Fibroblast of peridontal ligament (primary cell): Measurements from ENCODE around the gene FTCDNL1.
A peak's percentile ranks its signal among the peaks of the same experiment; 100 is the strongest.

Source experiments
- DNase-seq: peaks from one replicate; pipeline ENCODE4 v3.0.0-alpha.2; 2010; ENCODE audit errors: extremely low read depth

The FTCDNL1 gene

GRCh38 chr2:199850718-199851500 lies at the start of gene FTCDNL1:
Gene FTCDNL1 (minus strand): TSS chr2:199851192. CDS start chr2:199848962, 2,230 bp downstream.
- peak; percentile 61 for DNase-seq

DNA sequence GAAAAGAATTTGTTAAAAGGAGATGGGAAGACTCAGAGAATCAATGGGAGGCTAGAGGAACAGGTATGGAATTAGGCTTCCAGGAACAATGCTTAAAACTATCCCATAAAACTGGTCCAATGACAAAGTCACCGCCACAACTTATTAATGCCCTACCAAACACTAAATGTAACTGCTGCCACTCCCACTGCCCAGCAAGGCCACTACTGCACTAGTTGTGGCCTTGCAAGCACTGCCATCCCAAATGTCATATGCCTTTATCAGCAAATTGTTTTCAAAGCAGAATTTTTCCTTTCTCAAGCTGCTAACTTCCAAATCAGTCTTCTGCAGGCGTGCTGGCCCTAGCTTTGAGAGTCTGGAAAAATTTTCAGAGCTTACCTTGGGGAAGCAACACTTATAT lies 45.6 kb upstream of the FTCDNL1 start:
- no peak for DNase-seq

GRCh38 chr2:199895406-199895805 lies 44.4 kb upstream of the FTCDNL1 start:
- peak; percentile 71 for DNase-seq

DNA sequence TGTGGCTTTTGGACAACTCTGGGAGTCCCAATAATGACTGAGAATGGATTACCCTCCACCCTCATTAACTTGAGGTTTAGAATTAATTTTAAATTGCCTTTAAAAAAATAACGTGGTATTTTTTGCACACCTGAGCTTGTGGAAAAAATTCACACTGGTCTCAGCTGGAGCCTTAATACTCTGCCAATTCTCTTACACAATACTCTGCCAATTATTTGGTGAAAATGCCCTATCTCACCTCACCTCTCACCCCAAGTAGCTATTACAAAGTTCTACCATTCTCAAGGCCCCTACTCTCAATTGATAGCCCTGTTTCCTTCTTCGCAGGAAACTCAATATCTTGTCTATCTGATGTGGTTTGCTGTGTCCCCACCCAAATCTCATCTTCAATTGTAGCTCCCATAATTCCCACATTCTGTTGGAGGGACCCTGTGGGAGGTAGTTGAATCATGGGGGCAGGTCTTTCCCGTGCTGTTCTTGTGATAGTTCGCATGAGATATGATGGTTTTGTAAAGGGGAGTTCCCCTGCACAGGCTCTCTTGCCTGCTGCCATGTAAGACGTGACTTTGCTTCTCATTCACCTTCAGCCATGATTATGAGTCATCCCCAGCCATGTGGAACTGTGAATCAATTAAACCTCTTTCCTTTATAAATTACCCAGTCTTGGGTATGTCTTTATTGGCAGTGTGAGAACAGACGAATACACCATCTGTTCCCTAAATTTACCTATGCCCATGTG lies 32.7 kb upstream of the FTCDNL1 start:
- DNase-seq = no peak

DNA sequence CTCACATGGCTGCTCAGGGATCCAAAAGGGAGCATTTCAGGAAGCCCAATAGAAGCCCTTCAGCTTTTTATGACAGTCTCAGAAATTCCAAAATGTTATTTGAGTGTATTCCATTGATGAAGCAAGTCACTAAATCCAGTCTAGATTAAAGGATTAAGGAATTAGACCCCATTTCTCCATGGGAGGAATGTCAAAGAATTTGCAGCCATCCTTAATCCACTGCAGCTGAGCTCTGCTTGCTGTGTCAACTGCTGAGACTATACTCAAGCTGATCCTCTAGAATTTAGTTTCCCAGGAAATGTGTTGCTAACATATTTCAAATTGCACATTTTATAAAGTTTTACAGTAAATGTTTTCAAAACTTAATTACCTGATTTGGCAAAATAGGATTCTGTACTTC lies 31.7 kb upstream of the FTCDNL1 start:
- DNase-seq = no peak

DNA sequence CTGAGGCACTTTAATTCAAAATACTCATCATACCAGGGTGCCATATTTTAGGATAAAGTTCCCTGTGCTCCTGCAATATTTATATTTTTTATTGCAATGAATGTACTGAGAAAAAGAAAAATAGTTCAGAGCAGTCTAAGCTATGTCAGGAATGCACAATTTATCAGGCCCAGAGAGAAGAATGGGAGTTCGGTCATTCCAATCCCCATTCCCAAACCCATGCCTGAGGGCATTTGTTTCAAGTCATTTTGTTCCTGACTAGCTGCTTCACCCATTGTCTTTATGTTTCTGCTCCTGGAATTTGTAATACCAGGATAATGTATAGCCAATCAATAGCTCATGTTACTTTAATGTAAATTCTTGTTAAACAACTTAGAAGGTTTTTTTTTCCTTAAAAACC lies 24.4 kb upstream of the FTCDNL1 start:
- peak; percentile 55 for DNase-seq

GRCh38 chr2:199874209-199874608 lies 23.2 kb upstream of the FTCDNL1 start:
- DNase-seq = no peak

DNA sequence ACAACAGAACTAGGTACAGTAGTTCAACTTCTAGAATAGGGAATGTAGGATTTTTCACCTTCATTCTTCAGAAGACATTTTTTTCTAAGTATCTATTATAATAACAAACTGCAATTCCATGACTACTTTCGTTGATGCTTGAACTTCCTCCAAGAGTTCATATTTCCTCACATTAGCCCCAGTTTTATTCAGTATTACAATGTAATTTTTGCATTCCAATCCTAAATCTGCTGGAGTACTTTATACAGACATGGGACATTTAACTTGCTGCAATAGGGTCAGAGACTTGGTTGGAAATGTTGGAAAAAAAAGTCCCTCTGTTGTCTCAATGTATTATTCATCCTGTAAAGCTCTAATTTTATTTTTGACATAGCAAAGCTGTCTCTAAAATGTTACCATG lies 19.6 kb upstream of the FTCDNL1 start:
- peak; percentile 57 for DNase-seq

- DNase-seq = no peak
These were observed 18.7 kb upstream of the FTCDNL1 start for GRCh38 chr2:199869653-199870052.

DNA sequence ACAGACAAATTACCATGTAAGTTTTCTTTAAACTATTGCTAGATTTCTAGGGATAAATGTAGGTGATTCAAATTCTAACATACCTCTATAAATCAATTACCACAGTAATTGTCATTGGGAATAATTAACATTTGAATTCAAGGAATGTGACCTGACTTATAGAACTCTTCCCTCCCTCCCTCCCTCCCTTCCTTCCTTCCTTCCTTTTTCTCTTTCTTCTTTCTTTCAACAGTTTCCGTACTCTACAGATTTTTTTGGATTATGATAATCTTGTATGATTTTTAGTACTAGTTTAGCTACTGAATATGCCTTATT lies 18.2 kb upstream of the FTCDNL1 start:
- no peak for DNase-seq

DNA sequence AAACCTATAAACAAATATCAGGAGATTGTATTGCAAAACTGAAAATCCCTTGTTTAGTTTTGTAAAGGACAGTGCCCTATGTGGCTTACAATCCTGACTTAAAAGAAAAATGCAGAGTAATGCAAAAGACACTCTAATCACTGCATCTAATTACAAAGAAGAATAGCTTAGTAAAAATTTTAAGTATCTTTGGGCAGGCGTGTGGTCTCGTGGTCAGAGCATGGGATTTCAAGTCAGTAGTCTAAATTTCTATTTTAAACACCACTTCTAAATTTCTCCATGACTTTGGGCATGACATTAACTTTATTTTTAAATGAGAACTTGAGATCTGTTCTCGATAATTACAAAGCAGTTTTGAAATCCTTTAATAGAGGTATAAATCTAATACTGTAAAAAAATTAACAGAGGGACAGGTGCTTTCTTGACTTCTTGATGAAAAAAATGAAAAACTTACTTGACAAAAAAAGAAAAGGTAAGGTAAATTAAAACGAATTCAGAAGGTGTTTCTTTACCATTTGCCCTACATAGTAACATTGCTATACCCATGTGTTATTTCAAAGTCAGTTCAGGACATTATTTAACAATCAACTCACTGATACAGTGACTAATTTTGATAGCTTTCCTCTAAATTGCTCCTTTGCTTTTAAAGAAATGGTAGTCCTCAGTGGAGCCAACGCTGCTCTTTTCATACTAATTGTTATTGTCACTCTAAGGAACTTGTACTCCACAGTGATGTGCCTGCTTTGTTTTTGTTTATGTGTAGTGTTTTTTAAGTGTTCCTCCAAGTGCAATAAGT lies 17.6 kb upstream of the FTCDNL1 start:
- no peak for DNase-seq

DNA sequence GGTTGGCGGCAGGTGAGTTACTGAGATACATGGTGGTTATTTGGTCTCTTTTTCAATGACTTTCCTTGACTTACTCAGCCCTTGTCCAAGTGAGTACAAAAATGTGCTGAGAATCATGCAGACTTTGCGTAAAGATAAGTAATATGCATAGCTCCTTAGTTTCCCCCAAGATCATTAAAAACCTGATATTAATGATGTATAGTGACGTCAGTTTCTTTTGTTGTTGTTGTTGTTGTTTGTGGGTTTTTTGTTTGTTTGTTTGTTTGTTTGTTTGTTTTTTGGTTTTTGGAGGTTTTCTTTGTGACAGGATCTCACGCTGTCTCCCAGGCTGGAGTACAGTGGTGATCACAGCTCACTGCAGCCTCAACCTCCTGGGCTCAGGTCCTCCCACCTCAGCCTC lies 14.9 kb upstream of the FTCDNL1 start:
- DNase-seq = no peak

GRCh38 chr2:199862788-199863187 lies 11.8 kb upstream of the FTCDNL1 start:
- no peak for DNase-seq

DNA sequence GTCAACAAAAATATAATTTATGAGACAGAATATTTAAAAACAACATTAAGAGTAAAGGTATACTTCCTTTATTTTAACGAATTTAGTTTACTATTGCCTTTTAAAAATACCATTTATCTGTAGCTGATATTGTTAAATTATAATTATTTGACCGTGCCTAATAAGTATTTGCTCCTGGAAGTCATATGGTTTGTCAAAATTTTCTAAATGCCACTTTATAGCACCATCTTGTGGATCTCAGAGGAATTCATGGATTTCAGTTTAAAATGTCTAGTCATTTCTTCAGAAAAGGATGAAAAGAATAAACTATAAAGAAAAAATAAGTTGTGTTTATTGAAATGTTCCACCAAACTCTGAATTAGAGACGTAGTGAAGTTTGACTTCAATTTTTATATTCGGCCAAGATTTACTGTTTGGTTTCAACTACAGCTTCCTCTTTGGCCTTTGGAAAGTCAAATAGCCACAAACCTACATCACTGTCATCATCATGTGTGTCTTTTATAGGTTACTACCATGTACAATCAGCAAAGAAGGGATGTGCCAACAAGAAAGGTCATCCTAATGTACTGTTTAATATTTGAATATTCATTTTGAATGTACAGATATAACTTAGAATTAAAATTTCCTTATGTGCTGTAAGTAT lies 10.3 kb upstream of the FTCDNL1 start:
- DNase-seq = peak; percentile 78

DNA sequence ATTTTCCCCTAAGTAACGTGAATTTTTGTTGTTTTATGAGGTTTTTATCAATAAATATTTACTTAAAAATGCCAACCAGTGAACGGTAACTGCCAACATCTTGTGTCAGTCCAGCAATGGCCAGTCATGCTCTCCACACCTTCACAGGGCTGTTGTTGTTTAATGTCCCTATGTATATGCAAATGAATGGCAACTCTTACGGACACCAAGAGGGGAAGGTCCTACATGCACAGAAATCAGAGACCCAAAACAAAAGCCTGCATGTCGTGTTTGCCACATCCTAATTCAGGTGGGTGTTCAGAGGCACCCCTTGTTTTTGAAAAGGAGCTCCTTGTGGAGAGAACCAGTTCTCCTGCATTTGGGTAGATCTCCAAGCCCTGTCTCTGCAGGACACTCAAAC lies 4.8 kb upstream of the FTCDNL1 start:
- DNase-seq = no peak

DNA sequence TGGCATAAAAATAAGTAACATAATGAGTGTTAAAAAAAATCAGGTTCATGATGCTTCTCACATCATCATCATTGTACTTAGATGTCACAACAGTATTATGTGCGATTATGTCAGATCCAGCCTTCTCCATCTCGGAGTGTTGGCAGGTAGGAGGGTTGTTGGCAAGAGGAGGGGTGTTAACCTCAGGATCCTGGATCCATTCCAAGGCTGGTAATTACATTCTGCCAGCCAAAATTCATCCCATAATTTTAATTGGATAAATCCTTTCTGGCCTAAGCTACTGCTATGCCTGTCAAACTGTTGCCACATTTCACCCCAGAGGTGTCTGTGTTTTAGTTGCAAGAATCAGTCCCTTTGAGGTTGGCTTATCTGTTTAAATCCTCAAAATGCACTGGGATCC lies 891 bp upstream of the FTCDNL1 start:
- DNase-seq = no peak

DNA sequence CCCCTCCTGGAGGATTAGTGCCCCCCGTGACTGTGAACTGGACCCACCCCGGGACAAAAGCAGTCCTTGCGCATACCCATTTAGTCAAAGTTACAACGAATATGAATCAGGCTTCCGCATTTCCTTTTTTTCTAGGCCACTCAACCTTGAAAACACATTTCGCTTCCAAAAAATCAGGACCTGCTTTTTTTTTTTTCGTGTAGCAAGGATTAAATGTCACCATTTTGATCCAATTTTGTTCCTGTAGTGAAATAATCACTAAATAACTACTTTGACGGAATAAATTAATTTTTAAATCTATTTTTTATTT lies 464 bp upstream of the FTCDNL1 start:
- DNase-seq = no peak

DNA sequence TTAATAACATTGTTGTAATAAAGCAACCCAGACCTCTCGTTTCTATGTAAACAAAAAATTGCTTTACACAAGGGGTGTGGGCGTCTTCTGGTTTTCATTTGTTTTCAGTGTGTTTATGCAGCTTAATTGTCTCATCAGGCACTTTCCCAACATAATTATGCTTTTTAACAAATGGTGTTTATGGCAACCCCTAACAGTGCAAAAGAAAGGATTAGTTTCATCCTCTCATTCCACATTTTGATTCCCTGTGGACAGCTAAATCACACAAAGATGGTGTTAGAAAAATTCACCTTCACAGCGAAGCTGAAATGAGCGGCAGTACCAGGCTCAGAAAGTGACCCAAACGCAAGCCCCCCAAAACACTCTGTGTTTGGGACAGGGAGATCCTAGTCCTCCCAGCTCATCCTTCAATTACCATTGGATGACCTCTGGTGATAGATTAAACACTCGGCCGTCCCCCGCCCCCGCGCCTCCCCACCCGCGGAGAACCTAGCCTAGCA lies 724 bp downstream of the FTCDNL1 start:
- DNase-seq = no peak

DNA sequence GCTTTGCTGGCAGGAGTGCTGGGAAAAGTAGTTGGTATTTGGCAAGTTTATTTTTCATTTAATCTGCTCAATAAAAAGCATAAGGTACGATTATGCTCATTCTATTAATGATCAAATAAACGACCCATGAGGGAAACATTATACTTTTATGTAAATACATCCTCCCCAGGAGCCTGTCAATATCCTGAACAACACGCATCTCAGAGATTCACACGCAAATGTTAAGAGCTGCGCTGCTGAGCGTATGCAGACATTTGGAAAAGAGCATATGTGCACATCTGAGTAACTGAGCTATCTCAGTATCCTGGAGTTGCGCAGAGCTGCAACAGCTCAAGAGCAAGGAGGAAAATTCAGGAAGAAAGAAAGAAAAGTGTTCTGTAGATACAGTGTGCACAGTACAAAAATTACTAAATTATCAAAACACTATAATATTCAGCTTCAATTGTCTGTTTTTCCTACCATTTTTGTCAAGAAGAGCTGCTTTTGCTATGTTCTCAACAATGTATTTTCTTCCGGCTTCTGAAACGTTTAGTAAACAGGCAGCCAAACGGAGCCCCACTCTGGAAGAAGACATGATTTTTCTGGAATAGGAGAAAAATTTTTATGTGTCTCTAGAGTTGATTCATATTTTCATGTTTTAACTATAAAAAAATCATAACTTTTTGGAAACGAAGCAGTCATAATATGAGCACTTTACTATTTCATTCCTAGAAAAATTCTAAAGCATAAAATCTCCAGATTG lies 2.4 kb downstream of the FTCDNL1 start:
- DNase-seq = no peak

GRCh38 chr2:199847181-199847864 lies 3.7 kb downstream of the FTCDNL1 start:
- no peak for DNase-seq
